HG02973 (cell line): Measurements from ENCODE around the gene C15orf62.

Experiments used
- ATAC-seq: cut with Tn5 transposase; IDR thresholded peaks from one replicate; pipeline ENCODE4 v1.9.1; 2021; ENCODE audit warnings: moderate library complexity; ENCODE audit not compliant: unreplicated experiment

The C15orf62 gene

DNA sequence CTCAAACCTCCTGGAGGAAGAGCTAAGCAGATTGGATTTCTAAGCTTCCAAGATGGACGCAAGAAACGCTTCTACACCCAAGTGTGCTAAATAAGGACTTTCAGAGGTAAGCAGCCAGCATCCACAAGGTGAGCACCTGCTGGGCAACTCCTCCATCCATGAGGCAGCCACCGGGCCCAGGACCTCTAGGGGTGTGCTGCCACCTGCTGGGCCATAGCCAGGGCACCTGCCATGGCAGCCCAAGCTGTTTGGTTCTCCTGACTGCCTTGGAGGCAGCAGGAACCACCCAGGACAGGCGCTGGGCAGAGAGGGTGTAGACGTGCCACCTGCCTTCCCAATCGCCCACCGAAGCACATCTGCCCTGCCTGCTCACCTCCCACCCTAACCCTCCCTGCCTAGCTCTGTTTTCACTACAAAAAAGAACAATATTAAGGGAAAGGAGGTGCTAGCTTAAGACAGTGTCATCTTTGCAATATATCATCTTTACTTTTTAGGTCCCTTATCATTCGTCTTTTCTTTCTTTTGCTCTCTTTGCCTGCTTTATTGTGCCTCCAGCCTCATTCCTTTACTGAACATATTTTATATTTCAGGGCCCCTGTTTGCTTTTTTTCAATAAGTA, 12.9 kb downstream of the C15orf62 start:
- peak; percentile 58 for ATAC-seq

DNA sequence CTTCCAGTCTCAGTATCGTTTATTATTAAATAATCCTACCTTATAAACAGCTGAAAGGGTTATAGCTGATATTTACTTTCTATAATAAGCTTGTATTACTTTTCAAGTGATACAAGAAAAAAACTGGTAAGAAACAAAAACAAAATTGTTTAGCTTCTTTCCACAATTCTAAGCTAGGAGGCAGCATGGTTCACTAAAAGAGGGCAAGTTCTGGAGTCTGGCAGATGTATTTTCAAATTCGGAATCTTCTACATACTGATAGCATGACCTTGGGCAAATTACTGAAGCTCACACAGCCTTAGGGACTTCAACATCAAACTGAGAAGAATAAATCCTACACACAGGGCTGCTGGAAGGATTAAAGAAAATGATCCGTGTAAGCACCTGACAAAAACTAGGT, 15.4 kb downstream of the C15orf62 start:
- ATAC-seq, result no peak

DNA sequence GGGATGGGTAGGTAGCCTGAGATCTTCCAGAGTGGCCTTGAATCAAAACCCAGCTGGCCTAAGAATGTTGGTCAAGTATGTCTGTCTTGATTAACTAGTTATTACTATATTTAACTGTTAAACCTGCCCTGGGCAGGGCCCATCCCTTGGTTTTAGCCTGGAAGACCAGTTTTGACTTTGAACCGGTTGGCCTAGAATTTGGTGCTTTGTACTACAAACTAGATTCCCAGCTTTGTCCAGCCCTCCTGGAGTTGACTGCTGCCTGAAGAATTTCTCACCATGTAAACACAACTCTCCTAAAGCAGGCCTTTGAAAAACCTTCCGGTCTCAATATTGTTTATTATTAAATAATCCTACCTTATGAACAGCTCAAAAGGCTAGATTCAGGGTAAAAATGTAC, 16.0 kb downstream of the C15orf62 start:
- no peak for ATAC-seq

DNA sequence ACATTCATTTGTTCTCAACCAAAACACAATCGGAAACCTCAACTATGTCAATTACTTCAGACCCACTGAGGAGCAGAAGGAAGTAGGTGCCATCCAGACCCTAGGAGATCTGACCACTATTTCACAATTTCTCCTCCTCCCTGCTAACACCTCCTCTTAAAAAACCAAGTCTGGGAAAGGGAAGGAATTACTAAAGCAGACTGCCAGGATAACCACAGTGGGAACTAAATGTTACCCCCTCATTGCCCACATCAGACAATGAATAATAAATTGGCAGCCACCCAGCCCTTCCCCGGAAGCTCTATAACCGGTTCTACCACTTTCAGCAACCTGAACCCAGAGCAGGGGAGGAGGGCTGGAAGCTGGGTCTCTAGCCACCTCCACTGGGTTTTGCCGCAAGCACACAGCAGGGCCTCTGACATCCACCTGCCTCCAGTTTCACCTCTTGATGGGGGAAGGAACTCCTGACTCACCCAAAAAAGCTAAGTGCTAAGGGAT, 17.6 kb downstream of the C15orf62 start:
- ATAC-seq, result no peak

DNA sequence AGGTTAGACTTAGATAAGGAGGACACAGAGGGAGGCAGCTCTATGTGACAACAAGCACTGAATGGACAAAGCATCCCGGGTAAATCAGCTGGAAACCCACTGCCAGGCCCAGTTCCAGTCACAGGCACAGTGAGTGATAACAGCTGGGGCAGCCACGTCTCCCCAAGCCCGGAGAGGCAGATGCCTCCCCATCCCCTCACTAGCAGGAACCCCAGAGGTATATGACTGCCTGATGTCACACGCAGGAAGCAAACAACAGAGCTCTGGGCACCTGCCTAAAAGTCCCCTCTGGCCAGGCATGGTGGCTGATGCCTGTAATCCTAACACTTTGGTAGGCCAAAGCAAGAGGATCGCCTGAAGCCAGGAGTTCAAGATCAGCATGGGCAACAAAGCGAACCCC, 18.2 kb downstream of the C15orf62 start:
- ATAC-seq, result no peak

DNA sequence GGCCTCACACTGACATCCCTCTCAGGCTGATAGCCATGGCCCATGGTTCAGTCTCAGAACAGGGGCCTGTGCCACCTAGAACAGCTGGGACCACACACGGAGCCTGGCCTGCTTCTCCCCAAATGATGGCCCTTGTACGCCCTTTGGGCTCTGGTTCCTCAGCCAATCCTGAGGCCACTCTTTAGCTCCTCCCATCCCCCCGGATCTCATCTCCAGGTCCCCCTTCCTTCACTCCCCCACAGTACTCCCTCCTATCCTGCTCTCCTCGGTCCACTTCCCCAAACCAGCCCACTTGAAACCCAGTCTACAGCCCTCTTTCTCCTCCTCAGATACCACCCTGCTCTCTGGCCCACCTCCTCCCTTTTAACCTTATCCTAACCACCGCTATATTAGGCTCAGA, 19.3 kb downstream of the C15orf62 start:
- no peak for ATAC-seq

DNA sequence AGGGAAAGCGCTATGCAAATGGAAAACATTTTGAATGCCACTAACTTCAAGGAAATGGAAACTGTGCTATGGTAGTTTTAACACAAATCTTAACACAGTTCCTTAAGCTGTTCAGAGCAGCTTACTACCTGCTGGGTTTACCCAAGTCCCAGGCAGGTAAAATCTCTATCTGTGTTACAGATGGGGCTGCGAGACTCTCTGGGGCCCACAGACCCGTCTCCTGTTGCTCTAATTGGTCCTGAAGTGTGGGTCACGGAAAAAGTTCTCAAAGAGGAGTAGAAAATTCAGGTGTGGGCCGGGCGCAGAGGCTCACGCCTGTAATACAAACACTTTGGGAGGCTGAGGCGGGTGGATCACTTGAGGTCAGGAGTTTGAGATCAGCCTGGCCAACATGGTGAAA, 20.2 kb downstream of the C15orf62 start:
- ATAC-seq, result no peak

DNA sequence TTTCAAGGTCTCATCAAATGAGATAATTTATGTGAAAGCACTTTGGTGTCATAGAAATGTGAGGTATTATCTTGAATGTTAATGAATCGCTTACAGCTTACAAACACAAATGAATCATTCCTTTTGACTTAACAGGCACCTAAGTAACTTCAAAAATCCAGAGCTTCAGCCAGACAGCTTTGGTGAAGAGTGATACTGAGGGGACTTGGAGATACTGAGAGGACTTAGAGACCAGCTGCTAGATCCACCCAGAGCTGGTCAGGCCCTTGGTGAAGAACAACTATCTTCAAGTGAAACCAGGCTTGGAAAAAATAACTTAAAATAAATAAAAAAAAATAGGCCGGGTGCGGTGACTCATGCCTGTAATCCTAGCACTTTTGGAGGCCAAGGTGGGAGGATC, 20.9 kb downstream of the C15orf62 start:
- no peak for ATAC-seq

DNA sequence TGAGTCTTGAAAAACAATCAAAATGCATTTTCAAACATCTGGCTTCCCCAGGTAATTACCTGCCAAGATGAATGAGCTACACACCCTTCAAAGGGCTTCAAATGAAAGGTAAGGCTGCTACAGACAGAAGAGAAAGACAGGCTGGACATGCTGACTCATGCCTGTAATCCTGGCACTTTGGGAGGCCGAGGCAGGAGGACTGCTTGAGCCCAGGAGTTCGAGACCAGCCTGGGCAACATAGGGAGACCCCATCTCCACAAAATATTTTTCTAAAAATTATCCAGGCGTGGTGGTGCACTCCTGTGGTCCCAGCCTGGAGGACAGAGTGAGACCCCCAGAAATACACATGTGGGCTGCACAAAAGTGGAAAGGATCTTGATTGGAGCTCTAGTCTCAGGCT, 22.6 kb downstream of the C15orf62 start:
- ATAC-seq, result no peak

DNA sequence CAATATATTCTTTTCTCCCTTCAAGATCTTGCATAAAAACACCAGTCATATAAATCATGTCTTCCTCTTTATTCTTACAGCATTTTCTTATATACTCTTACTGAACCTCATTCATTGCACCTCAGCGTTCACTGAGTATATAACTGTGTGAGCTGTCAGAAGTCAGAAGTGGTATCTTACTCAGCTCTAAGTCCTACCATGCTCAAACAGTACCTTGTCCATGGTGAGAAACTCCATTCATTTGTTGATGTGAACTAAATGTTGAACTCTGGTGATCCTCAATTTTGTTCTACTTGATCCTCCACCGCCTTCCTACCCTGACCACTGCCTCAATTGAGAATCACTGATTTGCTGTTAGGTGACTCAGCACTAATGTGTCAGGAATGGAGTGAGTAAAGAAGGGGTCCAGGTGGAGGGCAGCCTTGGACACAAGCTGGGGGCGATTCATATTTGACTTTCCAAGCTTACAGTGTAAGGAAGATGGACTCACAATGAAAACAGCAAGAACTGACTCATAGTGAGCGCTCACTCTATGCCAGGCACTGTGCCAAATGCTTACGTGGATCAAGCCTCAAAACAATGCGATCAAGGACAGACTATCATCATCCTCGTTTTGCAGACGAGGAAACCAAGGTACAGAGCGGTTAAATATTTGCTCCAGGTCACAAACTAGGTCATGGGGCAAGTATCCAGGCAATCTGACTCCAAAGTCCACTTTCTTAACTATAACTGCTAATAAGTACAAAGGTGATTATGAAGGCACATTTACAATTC, 23.6 kb downstream of the C15orf62 start:
- ATAC-seq, result no peak

DNA sequence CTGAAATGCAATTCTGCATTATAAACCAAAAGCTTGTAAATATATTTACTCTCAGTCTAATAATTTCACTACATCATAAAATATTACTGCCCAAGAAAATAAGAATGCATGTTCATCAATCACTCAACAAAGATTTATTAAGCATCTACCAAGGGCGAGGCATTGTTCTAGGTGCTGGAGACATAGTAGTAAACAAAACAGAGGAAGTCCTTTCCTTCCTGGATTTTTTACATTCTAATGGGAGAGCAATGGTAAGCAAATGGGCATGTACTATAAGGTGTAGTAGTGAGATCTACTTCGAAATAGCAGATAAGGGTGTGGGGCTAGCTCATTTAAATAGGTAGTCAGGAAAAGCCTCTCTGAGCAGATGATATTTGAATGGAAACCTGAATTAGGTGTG, 26.3 kb downstream of the C15orf62 start:
- ATAC-seq, result no peak

DNA sequence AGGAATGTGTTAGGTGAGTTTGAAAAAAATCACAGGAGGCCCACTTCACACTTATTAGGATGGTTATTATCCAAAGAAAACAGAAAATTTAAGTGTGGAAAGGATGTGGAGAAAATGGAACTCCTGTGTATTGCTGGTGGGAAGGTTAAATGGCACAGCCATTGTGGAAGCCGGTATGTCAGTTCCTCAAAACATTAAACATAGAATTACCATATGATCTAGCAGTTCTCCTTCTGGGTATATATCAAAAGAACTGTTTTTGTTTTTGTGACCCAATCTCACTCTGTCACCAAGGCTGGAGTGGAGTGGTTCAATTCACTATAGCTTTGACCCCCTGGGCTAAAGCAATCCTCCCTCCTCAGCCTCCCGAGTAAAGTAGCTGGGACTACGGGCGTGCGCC, 26.7 kb downstream of the C15orf62 start:
- ATAC-seq, result no peak

DNA sequence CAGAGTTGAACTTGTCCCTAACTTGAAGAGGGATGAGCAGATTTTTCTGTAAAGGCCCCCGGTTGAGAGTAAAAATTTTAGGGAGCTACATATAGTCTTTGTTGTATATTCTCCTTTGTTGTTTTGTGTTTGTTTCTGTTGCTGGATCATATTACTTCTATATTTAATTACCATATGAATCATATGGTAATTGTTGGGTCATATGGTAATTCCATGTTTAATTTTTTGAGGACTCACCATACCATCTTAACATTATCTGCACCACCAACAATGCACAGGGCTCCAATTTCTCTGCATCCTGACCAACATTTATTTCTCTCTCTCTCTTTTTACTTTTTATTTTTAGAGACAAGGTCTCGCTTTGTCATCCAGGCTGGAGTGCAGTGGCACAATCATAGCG, 29.7 kb downstream of the C15orf62 start:
- no peak for ATAC-seq

DNA sequence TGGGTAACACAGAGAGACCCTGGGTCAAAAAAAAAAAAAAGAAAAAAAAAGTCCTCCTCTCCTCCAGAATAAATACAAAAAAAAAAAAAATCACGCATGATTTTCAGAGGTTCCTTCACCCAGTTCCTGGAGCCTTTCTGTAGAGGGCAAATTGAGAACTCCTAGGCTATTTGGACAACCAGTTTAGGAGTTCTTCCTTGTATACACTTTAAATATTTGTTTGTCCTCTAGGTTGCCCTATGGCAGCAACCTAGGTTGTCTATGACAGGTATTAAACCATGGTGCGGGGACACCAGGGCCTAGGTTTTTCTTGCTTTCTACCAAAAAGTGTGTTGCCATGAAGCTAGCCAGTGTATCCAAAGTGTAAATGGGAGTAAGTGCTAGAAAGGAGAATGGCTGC, 33.3 kb downstream of the C15orf62 start:
- no peak for ATAC-seq

DNA sequence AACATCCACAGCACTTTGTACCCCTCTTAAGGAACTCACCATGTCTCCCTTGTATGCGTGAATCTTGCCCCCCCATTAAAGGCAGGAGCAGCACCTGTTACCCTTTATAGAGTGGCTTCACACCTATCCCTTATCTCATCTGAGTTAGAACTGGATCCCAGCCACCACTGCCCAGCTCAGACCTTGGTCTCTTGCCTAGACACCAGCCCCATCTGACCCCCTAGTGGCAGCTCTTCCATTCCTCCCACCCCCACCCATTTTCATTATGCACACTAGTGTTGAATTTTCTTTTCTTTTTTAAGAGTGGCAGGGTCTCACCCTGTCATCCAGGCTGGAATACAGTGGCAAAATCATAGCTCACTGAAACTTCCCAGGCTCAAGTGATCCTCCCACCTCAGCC, 33.9 kb downstream of the C15orf62 start:
- ATAC-seq, result no peak

DNA sequence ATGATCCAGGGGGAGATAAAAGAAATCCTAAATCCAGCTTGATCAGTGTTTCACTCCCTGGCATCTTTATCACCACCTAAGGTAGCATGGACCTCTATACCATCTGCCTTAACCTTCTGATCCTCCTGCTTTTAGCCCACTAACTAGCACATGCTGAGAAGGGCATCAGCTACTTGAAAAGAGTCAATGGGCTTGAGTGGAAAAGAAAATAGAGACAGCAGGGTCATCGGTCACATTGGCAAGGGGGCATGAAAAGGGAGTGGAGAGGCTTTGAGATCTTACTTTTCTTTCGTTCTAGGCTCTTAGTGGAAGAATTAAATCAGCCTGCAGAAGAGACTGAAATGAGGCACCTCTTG, 36.9 kb downstream of the C15orf62 start:
- no peak for ATAC-seq

DNA sequence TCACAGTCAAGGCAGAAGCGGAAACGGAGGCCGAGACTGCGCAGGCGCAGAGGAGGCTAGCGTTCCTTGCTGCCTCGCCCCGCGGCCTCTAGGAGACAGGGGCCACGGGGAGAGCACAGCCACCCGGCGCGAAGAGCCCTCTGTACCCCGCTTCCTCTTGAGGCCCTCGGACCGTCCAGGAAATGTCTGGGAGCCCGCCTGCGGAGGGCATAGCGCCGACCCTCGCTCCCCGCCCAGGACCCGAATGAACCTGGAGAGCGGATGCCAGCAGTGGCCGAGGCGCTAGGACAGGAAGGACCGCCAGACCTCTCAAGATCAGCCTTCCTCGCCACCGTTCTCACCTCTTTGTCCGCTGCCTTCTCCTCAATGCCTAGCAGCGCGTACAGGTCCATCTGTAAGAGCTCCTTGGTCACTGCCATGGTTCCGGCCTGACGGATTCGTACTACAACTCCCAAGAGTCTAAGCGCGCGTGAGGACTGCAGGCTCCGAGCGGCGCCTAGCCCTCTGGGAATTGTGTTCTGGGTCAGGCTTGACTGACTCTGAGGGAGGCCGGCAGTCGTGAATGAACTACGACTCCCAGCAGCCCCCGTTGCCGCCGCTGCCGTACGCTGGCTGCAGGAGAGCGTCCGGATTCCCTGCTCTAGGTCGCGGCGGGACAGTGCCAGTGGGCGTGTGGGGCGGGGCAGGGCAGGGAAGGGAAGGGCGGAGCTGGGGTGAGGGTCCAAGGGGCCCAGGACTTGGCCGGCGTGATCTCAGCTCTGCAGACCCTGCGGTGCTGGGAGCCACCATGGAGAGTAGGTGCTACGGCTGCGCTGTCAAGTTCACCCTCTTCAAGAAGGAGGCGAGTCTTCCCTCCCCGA, 37.5 kb downstream of the C15orf62 start, which contains the start of the genes DNAJC17 and ZFYVE19:
Gene DNAJC17, minus strand, starts transcription at position 446 of the 860 bp plus-strand sequence. Its CDS starts 27 bp downstream, at position 419.
Gene ZFYVE19, plus strand, starts transcription at position 62 of the 860 bp plus-strand sequence. Its CDS starts 501 bp downstream, at position 563.
- peak; percentile 88 for ATAC-seq

DNA sequence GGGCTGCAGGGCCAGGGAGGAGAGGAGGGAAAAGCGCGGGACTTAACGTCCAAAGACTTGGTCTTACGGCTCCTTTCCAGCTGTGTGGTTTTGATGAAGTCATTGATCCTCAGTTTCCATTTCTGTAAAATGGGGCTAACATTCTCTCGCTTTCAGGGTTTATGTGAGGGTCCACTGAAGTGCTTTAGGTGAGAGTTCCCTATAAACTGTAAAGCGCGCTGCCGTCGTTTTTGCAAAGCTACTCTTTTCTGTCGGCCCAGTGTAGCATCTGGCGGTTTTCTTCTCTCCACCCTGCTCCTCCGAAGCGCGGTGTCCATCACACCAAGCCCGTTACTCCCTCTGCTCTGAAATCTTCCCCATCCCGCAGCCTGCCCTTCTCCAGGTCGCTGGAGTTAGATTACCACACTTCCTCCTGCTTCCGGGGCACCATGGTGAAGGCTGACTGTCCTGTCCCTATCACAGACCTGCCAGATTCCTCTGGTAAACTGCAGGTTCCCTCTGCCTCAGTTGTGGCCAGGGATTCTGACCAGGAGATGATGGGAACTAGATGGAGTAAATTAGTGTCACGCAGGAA, 38.2 kb downstream of the C15orf62 start:
- ATAC-seq, result no peak

DNA sequence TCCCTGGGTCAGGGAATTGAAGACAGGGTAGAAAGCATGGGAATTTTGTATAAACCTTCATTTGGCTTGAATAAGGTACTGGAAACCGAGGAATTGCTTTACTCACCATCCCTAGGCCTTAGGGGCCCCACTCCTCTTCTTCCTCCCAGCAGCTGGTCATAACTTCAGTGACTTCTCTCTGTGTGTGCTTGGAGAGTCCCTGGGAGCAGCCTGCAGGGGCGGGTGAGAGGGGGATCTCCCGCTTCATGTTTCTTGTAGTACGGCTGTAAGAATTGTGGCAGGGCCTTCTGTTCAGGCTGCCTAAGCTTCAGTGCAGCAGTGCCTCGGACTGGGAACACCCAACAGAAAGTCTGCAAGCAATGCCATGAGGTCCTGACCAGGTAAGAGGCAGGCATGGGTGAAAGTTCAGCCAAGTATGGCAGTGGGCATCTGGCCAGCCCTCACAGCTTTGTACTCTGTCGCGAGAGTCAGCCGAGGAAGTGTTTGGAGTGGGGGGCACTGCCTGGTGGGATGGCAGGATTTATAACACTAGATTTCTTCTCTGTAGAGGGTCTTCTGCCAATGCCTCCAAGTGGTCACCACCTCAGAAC, 39.2 kb downstream of the C15orf62 start:
- no peak for ATAC-seq

DNA sequence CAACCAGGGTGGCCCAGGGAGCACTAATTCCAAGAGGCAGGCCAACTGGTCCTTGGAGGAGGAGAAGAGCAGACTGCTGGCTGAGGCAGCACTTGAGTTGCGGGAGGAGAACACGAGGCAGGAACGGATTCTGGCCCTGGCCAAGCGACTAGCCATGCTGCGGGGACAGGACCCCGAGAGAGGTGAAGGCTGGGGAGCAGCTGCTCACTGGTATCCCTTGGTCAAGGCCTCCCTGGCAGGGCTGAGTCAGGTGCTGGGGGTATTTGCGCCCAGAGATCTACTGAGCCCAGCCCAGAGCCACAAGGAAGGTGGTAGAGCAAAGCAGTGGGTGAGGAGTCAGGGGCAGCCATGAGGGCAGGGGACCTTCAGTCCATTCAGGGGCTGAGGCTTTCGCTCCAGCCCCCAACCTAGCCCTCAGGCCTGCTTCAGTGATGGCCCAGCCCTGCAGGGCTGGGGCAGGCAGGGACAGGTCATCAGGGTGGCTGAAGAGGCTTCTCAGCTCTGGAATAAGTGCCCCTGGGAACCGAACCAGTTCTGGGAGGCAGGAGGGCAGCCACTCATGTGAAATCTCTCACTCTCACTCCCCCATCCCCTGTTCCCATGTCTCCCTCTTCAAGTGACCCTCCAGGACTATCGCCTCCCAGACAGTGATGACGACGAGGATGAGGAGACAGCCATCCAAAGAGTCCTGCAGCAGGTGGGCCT, 43.1 kb downstream of the C15orf62 start:
- ATAC-seq, result no peak
